ENCODE measurements around the gene C17orf58. TPM values are rescaled to one million over a fixed set of nuclear protein-coding genes. Genes with fewer than 3 reads are reported as not detected.

C17orf58 gene
- total and polyA plus RNA-seq, 2 experiments from 2014 or later, result 30.9 to 35.8 TPM

DNA sequence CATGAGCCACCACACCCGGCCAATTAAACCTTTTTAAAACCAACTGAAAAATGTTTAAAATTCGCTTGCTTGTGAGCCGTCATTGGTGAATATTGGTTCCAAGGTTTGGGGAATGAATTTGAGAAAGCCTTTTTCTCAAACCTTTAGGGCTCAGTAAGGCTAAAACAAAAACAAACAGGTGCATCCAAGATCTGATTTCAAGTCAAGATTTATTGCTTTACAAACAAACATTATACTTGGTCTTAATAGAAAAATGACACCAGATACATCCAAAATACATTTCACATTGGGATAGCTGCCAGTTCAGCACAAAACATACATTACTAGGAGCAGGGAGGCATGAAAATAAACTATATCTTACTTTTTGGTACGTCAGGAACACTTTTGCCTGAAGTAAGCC is 5.4 kb downstream of the C17orf58 start:
- Histone ChIP-seq H3K4me2 (no peak overlapping the region), H3K4me3 (no peak overlapping the region), H3K9me2 (ENCODE audit: insufficient read depth) (no peaks in the 10 kb centered on the region), H2AFZ (no peak overlapping the region), H4K20me1 (replicated peaks; ENCODE audit: insufficient read depth) (no peaks in the 10 kb centered on the region; the same call in 1 of the 2 replicates), H3K27ac (ENCODE audit: low read depth) (no peak overlapping the region), H3K36me3 (ENCODE audit: insufficient read depth) (no peaks in the 10 kb centered on the region), H3F3A (replicated peaks; ENCODE audit: low read depth) (peaks cover 13% of the 10 kb centered on the region), H3K4me1 (ENCODE audit: insufficient read depth) (peaks cover 14% of the 10 kb centered on the region), H3K27me3 (ENCODE audit: insufficient read depth) (peaks cover 24% of the 10 kb centered on the region), H3K79me2 (replicated peaks; ENCODE audit: insufficient read depth) (no peaks in the 10 kb centered on the region)
- DNase-seq (ENCODE audit: low spot score) (no peak), ATAC-seq (no peak)
- TF ChIP-seq ZNF114 (CRISPR knock-in tag; IDR thresholded peaks at IDR 0.05), result no peak
- no peak for TF ChIP-seq NANOG (IDR thresholded peaks at IDR 0.05; ENCODE audit: borderline replicate concordance)
- TF ChIP-seq, protein P1, sequence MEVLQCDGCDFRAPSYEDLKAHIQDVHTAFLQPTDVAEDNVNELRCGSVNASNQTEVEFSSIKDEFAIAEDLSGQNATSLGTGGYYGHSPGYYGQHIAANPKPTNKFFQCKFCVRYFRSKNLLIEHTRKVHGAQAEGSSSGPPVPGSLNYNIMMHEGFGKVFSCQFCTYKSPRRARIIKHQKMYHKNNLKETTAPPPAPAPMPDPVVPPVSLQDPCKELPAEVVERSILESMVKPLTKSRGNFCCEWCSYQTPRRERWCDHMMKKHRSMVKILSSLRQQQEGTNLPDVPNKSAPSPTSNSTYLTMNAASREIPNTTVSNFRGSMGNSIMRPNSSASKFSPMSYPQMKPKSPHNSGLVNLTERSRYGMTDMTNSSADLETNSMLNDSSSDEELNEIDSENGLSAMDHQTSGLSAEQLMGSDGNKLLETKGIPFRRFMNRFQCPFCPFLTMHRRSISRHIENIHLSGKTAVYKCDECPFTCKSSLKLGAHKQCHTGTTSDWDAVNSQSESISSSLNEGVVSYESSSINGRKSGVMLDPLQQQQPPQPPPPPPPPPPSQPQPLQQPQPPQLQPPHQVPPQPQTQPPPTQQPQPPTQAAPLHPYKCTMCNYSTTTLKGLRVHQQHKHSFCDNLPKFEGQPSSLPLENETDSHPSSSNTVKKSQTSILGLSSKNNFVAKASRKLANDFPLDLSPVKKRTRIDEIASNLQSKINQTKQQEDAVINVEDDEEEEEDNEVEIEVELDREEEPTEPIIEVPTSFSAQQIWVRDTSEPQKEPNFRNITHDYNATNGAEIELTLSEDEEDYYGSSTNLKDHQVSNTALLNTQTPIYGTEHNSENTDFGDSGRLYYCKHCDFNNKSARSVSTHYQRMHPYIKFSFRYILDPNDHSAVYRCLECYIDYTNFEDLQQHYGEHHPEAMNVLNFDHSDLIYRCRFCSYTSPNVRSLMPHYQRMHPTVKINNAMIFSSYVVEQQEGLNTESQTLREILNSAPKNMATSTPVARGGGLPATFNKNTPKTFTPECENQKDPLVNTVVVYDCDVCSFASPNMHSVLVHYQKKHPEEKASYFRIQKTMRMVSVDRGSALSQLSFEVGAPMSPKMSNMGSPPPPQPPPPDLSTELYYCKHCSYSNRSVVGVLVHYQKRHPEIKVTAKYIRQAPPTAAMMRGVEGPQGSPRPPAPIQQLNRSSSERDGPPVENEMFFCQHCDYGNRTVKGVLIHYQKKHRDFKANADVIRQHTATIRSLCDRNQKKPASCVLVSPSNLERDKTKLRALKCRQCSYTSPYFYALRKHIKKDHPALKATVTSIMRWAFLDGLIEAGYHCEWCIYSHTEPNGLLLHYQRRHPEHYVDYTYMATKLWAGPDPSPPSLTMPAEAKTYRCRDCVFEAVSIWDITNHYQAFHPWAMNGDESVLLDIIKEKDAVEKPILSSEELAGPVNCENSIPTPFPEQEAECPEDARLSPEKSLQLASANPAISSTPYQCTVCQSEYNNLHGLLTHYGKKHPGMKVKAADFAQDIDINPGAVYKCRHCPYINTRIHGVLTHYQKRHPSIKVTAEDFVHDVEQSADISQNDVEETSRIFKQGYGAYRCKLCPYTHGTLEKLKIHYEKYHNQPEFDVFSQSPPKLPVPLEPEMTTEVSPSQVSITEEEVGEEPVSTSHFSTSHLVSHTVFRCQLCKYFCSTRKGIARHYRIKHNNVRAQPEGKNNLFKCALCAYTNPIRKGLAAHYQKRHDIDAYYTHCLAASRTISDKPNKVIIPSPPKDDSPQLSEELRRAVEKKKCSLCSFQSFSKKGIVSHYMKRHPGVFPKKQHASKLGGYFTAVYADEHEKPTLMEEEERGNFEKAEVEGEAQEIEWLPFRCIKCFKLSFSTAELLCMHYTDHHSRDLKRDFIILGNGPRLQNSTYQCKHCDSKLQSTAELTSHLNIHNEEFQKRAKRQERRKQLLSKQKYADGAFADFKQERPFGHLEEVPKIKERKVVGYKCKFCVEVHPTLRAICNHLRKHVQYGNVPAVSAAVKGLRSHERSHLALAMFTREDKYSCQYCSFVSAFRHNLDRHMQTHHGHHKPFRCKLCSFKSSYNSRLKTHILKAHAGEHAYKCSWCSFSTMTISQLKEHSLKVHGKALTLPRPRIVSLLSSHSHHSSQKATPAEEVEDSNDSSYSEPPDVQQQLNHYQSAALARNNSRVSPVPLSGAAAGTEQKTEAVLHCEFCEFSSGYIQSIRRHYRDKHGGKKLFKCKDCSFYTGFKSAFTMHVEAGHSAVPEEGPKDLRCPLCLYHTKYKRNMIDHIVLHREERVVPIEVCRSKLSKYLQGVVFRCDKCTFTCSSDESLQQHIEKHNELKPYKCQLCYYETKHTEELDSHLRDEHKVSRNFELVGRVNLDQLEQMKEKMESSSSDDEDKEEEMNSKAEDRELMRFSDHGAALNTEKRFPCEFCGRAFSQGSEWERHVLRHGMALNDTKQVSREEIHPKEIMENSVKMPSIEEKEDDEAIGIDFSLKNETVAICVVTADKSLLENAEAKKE (CRISPR knock-in tag; IDR thresholded peaks at IDR 0.05), result no peak
- no peak for TF ChIP-seq POLR2AphosphoS5 (IDR thresholded peaks at IDR 0.05; ENCODE audit: low read depth)
- TF ChIP-seq EZH2phosphoT487 (IDR thresholded peaks at IDR 0.05; ENCODE audit: unreplicated experiment), result no peak
- TF ChIP-seq, protein P2, sequence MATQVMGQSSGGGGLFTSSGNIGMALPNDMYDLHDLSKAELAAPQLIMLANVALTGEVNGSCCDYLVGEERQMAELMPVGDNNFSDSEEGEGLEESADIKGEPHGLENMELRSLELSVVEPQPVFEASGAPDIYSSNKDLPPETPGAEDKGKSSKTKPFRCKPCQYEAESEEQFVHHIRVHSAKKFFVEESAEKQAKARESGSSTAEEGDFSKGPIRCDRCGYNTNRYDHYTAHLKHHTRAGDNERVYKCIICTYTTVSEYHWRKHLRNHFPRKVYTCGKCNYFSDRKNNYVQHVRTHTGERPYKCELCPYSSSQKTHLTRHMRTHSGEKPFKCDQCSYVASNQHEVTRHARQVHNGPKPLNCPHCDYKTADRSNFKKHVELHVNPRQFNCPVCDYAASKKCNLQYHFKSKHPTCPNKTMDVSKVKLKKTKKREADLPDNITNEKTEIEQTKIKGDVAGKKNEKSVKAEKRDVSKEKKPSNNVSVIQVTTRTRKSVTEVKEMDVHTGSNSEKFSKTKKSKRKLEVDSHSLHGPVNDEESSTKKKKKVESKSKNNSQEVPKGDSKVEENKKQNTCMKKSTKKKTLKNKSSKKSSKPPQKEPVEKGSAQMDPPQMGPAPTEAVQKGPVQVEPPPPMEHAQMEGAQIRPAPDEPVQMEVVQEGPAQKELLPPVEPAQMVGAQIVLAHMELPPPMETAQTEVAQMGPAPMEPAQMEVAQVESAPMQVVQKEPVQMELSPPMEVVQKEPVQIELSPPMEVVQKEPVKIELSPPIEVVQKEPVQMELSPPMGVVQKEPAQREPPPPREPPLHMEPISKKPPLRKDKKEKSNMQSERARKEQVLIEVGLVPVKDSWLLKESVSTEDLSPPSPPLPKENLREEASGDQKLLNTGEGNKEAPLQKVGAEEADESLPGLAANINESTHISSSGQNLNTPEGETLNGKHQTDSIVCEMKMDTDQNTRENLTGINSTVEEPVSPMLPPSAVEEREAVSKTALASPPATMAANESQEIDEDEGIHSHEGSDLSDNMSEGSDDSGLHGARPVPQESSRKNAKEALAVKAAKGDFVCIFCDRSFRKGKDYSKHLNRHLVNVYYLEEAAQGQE (IDR thresholded peaks at IDR 0.05; ENCODE audit: unreplicated experiment), result no peak
- TF ChIP-seq, protein P3, sequence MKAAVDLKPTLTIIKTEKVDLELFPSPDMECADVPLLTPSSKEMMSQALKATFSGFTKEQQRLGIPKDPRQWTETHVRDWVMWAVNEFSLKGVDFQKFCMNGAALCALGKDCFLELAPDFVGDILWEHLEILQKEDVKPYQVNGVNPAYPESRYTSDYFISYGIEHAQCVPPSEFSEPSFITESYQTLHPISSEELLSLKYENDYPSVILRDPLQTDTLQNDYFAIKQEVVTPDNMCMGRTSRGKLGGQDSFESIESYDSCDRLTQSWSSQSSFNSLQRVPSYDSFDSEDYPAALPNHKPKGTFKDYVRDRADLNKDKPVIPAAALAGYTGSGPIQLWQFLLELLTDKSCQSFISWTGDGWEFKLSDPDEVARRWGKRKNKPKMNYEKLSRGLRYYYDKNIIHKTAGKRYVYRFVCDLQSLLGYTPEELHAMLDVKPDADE (IDR thresholded peaks at IDR 0.05), result no peak
- TF ChIP-seq EZH2 (IDR thresholded peaks at IDR 0.05; ENCODE audit: low read depth, unreplicated experiment), result no peak
- no peak for TF ChIP-seq CREB1 (CRISPR knock-in tag; IDR thresholded peaks at IDR 0.05; ENCODE audit: low read depth)
- TF ChIP-seq STAT1 (IDR thresholded peaks at IDR 0.05; ENCODE audit: unreplicated experiment), result no peak
- H3K27ac Mint-ChIP-seq, result no peak overlapping the region
- peaks cover 15% of the 10 kb centered on the region for H3K4me1 Mint-ChIP-seq
- no peaks in the 10 kb centered on the region for H3K9me3 Mint-ChIP-seq
- peaks cover 13% of the 10 kb centered on the region for H3K27me3 Mint-ChIP-seq (ENCODE audit: insufficient read depth, low read depth, poor library complexity)
- H3K4me3 Mint-ChIP-seq, result no peak overlapping the region
- H3K36me3 Mint-ChIP-seq (ENCODE audit: low read depth), result peaks cover 13% of the 10 kb centered on the region
